Stimulated activated CD4-positive, alpha-beta T cell treated with anti-CD3 and anti-CD28 coated beads, Interleukin-12 subunit alpha, Interleukin-12 subunit beta, amount 100 ng/mL, for 24 hours (primary cell): ENCODE results near the gene PRKAR1A.
"Not testable (repeated sequence)": the region's sequence is repeated elsewhere in the genome, so short reads cannot be mapped to it uniquely, and the experiment has no call there.

Experiments used
- DNase-seq, 2 experiments: peaks; one replicate each; pipeline ENCODE4 v3.0.0-alpha.2; 2020; ENCODE audit warnings: low read depth in 2 of 2

The PRKAR1A gene

DNA sequence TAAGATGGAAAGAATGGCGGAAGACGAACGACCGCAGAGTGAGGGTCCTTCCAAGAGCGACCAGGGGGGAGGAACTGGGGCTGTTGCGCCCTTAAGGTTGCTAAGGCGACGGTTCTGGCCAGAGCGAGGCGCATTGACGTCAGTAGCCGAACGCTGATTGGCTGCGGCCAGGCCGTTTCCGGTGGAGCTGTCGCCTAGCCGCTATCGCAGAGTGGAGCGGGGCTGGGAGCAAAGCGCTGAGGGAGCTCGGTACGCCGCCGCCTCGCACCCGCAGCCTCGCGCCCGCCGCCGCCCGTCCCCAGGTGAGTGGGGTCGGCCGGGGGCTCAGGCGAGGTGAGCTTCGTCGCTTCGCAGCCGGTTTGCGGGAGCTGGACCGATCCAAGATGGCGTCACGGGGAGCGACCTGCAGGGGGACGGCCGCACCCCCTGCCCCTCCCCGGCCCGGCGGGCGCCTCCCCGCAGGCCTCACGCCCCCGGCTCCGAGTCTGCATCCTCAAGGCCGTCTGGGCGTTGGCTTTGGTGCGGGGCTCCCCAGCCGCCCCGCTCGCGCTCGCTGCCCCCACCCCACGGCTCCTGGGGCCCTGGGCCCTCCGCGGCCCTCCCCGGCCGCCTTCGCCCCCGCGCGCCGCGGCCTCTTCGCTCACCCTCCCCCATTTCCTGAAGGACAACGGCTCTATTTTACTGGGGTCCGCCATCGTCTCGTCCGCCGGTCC lies at the start of gene PRKAR1A:
TSS of gene PRKAR1A (plus strand) at position 184 of the 713 bp plus-strand sequence. CDS start 2,970 bp downstream, outside the sequence.
- DNase-seq, result peak; percentile 80 to 85

DNA sequence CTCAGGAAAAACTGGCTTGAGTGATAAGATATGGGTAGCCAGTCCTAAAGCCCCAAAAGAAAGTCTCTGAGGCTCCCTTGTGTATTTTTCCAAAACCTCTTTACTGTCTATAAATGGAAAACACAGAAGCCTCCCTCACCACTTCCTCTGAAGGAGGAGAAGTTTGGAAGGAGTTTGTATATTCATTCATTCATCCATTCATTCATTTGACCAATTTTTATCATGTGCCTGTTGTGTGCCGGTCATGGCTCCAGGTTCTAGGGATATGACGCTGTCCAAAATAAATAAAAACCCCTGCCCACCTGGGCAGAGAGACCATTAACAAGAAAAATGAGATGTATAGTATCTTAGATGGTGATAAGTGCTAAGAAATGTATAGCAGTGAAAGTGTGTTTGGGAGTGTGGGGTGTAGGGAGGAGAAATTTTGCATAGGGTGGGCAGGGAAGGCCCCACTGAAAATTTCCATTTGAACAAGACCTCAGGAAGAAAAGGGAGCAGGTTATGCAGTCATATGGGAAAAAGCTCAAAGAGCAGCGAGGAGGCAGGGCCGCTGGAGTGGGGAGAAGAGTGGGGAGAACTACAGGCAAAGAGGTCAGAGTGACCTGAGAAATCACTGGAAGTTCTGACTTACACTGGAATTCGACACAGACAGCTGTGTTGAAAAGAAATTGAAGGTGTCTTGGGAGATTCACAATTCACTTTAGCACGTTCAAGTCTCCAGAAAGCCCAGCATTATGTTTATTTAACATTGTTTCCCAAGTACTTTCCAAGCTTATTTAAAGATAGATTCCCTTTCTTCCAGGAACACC lies 48.8 kb upstream of the PRKAR1A start:
- DNase-seq, result no peak

DNA sequence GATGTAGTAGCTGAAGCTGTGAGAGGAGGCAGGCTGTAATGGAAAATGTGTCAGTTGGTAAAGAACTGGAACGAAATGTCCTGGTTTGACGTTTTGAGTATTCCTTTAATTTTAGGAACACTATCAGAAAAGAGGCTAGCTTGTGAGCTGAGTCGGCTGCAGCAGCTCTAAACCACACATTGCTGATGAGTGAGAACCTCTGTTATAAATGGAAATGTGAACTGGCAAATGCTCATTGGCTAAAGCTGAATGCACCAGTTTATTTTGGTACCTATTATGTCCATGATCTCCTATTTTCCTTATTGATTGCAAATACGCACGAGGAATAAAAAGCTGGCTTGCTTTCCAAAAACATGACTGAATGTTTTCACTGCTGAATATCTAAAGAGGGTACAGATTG lies 43.9 kb upstream of the PRKAR1A start:
- DNase-seq, result no peak

DNA sequence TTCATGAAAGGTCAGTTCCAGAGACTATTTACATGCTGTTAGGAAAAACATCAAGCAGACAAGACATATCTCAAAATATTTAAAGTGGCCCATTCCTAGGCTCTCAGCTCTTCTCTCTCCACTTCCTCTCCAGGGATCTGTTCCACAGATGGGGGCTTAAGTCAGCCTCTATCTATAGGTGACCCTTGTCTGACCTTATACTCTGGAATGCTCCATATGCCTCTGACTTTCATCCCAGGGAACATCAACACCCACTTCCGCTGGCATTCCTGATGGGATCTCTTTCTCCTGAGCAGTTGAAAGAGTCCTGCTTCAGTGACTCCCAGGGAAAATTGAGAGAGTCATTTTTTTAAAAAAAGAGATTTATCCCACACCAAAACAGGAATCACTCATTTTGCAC lies 43.4 kb upstream of the PRKAR1A start:
- DNase-seq, result no peak

DNA sequence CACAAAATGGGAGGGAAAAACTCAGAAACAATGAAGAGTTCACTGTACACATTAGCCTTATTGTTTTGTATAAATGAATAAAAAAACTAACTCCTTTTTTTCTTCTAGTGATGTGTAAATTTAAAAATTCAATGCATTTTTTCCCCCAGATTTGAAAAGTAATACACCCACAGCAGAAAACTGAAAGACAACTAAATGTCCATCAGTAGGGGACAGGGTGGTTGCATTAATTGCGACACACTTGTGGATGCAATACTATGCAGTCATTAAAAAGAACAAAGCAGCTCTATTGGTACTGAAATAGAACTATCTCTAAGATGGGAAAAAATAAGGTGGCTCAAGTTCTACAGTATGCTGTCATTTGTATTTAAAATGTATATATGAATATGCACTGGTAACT lies 41.3 kb upstream of the PRKAR1A start:
- DNase-seq, result no peak

DNA sequence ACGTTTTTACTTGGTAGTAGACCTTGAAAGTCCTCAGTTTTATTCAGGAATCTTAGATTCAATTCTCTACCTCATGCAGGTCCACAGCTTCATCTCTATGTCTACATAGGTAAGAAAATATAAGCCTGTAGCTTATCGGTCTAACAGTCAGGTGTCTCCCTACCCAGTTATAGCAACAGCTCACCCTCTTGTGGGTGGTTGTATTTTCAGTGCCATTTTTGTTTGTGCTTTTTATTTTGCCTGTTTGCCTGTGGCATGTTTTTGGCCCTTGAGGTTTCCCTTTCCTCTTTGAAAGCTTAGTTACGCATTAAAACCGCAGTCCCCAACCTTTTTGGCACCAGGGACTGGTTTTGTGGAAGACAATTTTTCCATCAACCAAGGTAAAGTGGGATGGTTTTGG lies 31.3 kb upstream of the PRKAR1A start:
- DNase-seq, result no peak

DNA sequence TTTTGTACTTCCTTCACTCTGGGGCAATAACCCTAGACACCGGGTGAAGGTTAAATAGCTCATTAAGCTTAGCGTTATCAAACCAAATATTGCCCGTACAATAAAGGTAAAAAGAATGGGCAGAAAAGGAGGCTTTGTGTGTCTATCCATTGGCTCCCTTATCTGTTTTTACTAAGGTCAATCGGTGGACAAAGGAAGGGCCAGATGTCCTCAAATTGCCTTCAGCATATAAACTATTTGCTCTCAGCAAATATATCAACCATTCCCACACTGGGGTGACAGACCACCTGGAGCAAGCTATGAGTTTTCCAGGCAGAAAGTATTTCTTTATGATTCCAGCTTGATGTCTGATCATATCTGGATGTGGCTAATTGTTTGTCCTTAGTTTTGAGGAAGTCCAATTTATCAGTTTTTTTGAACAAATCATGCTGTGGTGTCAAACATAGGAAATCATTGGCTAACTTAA lies 29.6 kb upstream of the PRKAR1A start:
- DNase-seq, result no peak

DNA sequence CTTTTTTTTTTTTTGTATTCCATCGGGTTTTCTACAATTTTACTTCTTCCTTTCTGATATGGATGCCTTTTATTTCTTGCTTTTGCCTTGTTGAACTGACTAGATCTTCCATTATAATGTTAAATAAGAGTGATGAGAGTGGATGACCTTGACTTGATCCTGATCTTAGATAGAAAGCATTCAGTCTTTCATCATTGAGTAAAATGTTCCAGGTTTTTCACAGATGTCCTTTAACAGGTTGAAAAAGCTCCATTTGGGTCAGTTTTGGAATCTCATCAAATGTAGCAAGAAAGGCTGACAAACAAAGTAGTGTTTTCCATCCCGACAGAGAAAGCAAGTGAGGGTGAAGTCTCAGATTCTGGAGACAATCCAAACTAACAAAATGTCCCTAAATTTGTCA lies 27.8 kb upstream of the PRKAR1A start:
- DNase-seq, result no peak

DNA sequence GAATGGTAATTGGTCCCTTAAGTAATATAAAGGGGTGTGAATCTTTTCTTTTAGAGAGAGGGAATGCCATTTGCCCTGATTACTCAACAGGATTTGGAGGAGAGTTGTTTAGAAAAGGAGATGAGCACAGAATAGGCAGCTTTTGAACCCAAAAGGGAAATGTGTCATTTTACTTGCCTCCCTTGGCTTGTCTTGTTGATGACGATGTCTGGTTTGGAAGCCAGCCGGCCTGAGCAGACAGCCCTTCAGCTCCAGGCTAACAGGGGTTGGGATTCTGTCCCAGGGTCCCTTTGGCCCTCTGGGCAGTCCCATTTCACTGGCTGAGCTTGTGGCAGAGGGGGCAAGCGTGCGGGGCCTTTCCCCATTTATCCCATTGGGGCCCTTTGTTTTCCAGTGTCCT lies 22.3 kb upstream of the PRKAR1A start:
- DNase-seq, result no peak

DNA sequence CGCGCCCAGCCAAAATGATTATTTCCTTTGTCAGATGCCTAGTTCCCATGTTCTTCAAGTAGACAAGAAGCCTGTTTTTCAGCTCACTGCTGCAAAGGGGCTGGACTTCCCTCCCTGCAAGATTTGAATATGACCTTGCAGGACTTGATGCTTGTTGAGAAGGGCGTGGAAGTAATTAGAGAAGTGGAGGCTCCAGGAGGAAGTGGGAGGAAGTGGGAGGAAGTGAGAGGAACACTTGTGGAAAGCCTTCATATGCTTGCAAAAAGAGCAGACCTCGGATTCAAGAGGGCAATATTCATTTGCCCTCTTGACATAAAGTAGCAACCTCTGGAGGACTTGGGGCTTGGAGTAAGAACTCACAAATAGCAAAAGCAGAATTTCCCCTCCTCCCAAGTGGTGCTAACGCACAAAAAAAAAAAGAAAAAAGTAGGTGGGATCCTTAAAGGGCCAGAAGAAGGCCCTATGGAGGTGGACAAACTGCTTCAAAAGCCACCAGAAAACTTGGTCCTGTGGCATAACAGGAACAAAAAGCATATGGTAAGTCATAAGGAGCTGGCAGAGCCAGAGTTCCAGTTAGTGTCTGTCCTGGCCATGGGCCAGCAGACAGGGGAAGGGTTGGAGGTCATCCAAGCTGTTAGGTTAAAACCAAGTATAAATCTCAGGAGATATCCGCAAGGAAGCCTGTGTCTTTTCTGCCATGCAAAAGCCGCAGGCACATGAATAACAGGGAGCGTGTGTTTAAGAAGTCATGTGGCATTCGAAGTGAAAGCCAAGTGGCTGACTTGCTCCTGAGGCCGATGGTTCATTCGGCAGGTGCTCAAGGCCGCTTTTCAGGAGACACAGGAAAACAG lies 20.6 kb upstream of the PRKAR1A start:
- DNase-seq, result no peak

DNA sequence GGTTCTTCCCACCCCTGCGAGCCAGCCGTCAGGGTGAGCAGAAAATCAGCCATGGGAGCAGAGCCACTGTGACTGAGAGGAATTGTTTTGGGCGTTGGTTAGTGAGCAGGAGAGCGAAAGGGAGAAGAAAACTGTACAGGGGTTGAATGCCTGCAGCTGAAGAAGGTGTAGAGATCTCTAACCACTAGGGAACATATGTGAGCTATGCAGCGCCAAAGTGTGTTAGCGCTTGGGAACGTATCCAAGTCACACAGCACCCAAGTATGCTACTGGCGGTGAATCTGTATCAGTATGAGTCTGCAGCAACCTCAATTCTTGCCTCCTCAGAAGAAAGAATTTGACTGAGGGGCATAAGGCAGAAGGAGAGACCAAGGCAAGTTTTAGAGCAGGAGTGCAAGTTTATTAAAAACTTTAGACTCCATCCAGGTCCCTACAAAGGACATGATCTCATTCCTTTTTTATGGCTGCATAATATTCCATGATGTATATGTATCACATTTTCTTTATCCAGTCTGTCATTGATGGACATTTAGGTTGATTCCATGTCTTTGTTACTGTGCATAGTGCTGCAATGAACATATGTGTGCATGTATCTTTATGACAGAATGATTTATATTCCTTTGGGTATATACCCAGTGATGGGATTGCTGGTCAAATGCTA lies 19.7 kb upstream of the PRKAR1A start:
- not testable (repeated sequence) for DNase-seq

DNA sequence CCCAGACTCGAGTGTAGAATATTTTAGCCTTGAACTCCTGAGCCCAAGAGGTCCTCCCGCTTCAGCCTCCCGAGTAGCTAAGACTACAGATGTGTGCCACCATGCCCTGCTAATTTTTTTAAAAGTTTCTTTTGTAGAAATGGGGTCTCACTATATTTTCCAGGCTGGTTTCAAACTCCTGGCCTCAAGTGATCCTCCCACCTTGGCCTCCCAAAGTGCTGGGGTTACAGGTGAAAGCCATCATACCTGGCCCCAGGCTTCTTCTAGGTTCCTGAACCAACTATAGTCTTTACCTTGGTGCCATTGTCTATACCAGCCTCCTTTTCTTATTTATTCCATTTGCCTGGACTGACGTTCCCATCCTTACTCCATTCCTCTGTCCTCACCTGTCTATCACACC lies 17.1 kb upstream of the PRKAR1A start:
- no peak for DNase-seq

DNA sequence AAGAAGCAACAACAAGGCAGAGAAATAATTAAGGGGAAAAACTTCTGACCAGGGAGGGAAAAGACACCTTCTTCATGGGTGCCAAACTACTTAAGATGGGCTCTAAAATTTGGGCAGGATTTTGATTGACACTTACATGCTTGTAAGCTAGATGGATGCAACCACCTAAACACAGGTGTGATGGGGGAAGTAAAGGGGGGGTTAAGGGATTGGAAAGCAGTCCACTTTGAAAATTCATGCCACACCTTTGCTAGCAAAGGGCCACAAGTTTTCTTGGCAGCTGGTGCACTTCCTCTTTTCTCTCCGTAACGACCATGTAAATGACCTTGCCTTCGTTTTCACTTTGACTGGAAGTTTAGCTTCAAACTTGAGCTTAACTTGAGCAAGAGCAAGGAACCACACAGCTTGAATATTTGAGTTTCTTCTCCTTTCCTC lies 14.3 kb upstream of the PRKAR1A start:
- no peak for DNase-seq

DNA sequence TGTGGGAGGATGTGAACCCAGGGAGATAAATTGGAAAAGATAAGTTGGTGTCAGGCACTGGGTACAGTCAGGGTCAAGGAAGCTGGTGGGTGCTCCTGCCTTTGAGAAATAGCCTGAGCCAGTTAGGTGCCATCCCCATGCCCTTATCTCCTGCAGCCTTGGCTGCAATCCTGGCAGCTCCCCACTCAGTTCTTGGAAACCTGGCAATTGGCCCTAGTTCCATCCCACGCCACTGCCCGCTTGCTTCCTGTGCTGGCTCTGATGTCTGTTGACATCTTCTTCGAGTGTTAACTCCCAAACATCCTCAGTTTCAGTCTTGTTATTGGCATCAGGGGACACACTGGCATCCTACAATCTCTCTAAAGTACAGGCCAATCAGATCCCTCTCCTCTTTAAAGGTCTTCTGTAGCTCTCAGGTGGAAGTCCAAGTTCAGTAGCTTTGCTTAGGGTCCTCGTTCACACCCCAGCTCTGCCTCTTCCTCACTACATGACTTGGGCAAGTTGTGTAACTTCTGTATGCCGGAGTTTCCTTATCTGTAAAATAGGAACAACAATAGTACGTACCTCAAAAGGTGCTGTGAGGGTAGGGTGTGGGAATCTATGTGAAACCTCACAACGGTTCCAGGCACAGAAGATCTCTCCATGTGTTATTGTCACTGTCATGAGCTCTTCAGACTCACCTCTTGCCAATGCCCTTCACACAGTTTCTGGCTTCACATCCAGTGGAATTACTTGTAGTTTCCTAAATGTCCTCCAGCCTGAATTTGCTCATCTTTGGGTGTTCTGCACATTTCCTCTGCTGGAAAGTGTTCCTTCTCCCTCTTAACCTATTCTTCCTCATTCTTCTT lies 13.5 kb upstream of the PRKAR1A start:
- no peak for DNase-seq

DNA sequence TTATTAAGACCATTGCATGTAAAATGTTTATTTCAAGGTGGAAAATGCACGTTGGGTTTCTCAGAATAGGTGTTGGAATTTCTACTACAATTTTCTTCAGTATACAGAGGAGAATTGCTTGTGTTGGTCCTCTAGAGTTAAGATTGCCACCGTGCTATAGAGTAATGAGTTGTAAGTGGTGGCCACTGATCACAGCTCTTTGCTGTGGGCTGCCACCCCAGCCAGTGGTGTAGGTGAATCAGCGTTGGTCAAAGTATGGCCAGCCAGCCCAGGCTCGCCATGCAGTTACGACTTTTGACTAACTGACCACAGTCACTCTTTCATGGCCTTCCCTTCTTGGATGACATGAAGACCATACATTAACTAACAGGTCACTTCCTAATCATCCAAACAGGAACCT lies 12.6 kb upstream of the PRKAR1A start:
- no peak for DNase-seq

DNA sequence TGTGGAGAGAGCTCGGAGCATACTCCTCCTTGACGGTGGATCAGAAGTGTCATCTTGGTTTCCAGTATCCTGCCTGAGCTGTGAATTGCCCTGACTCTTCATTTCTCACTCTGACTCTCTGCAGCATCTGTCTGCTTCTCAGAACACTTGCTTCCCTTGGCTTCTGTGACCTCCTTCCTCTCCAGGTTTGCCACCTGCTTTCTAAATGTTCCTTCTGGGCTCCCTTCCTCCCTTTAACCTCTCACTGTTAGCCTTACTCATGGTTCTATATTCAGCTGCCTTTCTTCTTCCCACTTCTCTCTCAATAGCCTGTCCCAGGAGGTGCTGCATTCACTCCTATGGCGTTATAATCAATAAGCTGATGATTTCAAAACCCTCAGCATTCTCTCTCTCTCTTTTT lies 11.2 kb upstream of the PRKAR1A start:
- no peak for DNase-seq

DNA sequence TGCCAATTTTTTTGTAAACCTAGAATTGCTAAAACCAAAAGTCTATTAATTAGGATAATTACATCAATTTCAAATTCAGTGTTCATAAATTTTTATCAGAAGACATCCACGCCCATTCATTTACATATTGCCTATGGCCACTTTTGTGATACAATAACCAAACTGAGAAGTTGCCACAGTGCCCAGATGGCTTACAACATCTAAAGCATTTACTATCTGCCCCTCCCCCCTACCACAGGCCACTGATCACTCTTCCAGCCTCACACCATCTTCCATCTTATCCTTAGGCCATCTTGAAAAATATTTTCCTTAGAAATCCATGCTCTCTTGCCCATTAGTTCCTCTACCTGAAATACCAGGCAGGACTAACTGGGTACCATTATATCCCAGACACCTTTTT lies 6.3 kb upstream of the PRKAR1A start:
- DNase-seq, result no peak

DNA sequence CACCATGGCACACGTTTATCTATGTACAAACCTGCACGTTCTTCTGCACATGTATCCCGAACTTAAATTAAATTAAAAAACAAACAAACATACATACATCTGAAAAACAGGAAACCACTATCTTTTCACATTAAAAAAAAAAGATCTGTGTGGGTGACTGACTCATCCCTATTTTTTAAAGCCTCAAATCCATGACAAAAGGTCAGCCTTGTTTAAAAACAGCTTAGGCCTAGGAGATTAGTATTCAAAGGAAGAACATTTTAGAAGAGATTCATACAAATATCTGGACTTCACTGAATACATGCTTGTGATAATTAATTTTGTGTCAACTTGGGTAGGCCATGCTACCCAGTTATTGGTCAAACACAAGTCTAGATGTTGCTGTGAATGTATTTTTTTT lies 4.7 kb upstream of the PRKAR1A start:
- DNase-seq, result no peak

DNA sequence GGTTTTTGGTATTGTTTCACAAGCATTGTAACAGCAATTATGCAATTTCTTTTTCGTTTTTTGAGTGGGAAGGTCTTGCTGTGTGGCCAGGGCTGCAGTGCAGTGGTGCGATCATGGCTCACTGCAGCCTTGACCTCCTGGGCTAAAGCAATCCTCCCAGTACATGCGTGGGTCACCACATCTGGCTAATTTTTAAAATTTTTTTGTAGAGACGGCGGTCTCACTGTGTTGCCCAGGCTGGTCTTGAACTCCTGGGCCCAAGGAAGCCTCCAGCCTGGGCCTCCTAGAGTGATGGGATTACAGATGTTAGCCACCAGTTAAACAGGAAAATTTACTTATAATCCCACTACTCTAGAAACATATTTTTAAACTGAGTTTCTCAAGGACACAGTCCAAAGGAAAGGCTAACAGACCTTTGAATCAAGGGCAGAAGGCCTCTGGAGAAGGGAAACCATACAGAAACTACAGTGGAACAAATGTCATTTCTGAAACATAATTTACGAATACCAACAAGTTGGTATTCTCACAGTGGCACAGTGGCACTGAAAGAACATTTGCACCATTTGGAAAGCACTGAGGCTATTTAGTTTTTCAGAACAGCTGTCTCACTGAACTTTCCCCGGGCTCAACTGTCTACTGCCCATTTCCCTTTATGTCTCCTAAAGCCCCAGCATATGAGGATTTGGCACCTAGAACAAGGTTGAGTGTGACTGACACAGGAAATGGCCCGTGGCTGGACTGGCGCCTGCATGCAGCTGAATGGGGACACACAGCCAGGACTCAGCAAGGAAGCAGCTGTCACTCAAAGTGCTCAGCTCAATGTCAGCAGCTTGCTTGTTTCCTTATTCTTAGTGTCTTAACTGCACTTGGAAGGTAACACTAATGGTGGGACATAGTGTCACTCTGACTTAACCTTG lies 2.8 kb upstream of the PRKAR1A start:
- DNase-seq, result no peak

DNA sequence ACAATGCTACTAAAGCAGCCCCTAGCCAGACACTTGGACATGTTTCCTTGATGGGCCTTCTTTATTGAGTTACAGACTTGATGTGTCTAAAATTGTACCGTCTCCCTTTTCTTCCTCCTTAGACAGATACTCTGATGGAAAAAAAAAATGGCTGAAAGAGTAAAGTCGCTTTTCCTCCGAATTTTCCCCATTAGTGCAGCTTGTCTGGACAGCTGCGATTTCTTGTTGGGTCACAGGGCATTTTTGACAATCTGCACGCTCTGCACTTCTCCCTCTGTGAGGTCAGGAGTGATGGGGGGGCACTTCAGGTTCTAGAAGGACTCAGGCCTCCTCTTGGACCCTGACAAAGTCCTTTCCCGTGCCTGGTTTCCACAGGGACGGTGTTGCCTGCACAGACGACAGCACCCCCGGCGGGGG lies 968 bp upstream of the PRKAR1A start:
- DNase-seq, result no peak
